ENCODE data around the gene KBTBD4.
A peak's percentile ranks its signal among the peaks of the same experiment; 100 is the strongest.
"Not testable (repeated sequence)": the region's sequence is repeated elsewhere in the genome, so short reads cannot be mapped to it uniquely, and the experiment has no call there.

Gene KBTBD4

GRCh38 chr11:47589977-47590861 lies 11.4 kb upstream of the KBTBD4 start:
- no peak for DNase-seq (ENCODE audit: low read depth)

- DNase-seq (ENCODE audit: low read depth) = no peak
Measured at GRCh38 chr11:47589584-47589976, 10.8 kb upstream of the KBTBD4 start.

GRCh38 chr11:47589118-47589517 lies 10.3 kb upstream of the KBTBD4 start:
- no peak for DNase-seq (ENCODE audit: low read depth)

GRCh38 chr11:47587723-47588326 lies 9.1 kb upstream of the KBTBD4 start:
- no peak for DNase-seq (ENCODE audit: low read depth)

- no peak for DNase-seq (ENCODE audit: low read depth)
Measured at GRCh38 chr11:47587039-47587716, 8.4 kb upstream of the KBTBD4 start.

- peak; percentile 46 for DNase-seq (ENCODE audit: low read depth)
Measured at GRCh38 chr11:47586098-47586855, 7.5 kb upstream of the KBTBD4 start, which contains the start of gene FAM180B. TSS of gene FAM180B (plus strand) at chr11:47586678. CDS start at chr11:47586769, 91 bp downstream.

- DNase-seq (ENCODE audit: low read depth) = no peak
Measured at GRCh38 chr11:47583844-47584243, 5.1 kb upstream of the KBTBD4 start.

- no peak for DNase-seq (ENCODE audit: low read depth)
Measured at GRCh38 chr11:47577460-47578041, 1.2 kb downstream of the KBTBD4 start.

GRCh38 chr11:47573321-47573720 lies 5.4 kb downstream of the KBTBD4 start:
- DNase-seq (ENCODE audit: low read depth) = no peak

- DNase-seq (ENCODE audit: low read depth) = no peak
Measured at GRCh38 chr11:47572715-47573255, 6.0 kb downstream of the KBTBD4 start.

GRCh38 chr11:47571895-47572294 lies 6.9 kb downstream of the KBTBD4 start:
- no peak for DNase-seq (ENCODE audit: low read depth)

- DNase-seq (ENCODE audit: low read depth) = no peak
Measured at GRCh38 chr11:47571357-47571729, 7.4 kb downstream of the KBTBD4 start.

- DNase-seq (ENCODE audit: low read depth) = no peak
Measured at GRCh38 chr11:47570651-47571356, 8.0 kb downstream of the KBTBD4 start.

- no peak for DNase-seq (ENCODE audit: low read depth)
Measured at GRCh38 chr11:47569646-47570045, 9.1 kb downstream of the KBTBD4 start.

GRCh38 chr11:47566149-47566698 lies 12.5 kb downstream of the KBTBD4 start:
- no peak for DNase-seq (ENCODE audit: low read depth)

GRCh38 chr11:47565340-47566148 lies 13.2 kb downstream of the KBTBD4 start, which contains the start of gene PTPMT1:
TSS of gene PTPMT1 (plus strand) at chr11:47565599. CDS start at chr11:47565623, 24 bp downstream.
- DNase-seq (ENCODE audit: low read depth) = no peak

GRCh38 chr11:47564933-47565339 lies 13.8 kb downstream of the KBTBD4 start:
- no peak for DNase-seq (ENCODE audit: low read depth)

GRCh38 chr11:47564366-47564765 lies 14.4 kb downstream of the KBTBD4 start:
- not testable (repeated sequence) for DNase-seq (ENCODE audit: low read depth)

- DNase-seq (ENCODE audit: low read depth) = not testable (repeated sequence)
Measured at GRCh38 chr11:47562393-47562792, 16.4 kb downstream of the KBTBD4 start.

Data from fibroblast of the conjunctiva (primary cell).